ENCODE data around the gene MOB1B. TPM values are rescaled to one million over a fixed set of nuclear protein-coding genes. Genes with fewer than 3 reads are reported as not detected.
"Not testable (repeated sequence)": the region's sequence is repeated elsewhere in the genome, so short reads cannot be mapped to it uniquely, and the experiment has no call there.

Gene MOB1B
- total and polyA plus RNA-seq, 2 of the 13 experiments (the other 11 are each of a cell fraction or from before 2014, with no cell fraction given), result 3.9 to 4.0 TPM

DNA sequence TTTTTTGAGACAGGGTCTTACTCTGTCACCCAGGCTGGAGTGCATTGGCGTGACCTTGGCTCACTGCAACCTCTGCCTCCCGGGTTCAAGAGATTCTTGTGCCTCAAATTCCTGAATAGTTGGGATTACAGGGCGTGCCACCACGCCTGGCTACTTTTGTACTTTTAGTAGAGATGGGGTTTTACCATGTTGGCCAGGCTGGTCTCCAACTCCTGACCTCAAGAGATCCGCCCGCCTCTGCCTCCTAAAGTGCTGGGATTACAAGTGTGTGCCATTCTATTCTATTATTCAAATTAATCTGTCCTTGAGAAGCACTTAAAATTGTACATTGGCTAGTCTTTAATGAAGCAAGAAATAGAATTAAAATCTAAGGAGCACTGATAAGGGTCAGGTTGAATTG, 3.6 kb upstream of the MOB1B start:
- H3K9ac ChIP-seq (ENCODE audit: insufficient read depth, low read depth, low read length); H3K27ac ChIP-seq (ENCODE audit: extremely low read length, insufficient read depth, low read length); CTCF ChIA-PET (ENCODE audit: low intra/inter-chr PET ratio, low total read pairs); H3K4me2 ChIP-seq (ENCODE audit: low read depth, low read length); in situ Hi-C loops (cut with HindIII; ENCODE audit: extremely low pct_ligation_motif_present, low pct_unique_long_range_greater_than_20kb); H4K20me1 ChIP-seq (ENCODE audit: insufficient read depth, low read length); BruUV-seq (replicated peaks); DNase-seq (ENCODE audit: low spot score); H3K36me3 ChIP-seq (replicated peaks in 1 of 2; ENCODE audit: control insufficient read depth in 1 of 2, insufficient read depth in 2 of 2, low read length in 2 of 2); H3K27me3 ChIP-seq (ENCODE audit: control insufficient read depth in 1 of 2, insufficient read depth in 2 of 2, low read length in 2 of 2); ATAC-seq; intact Hi-C loops (cut with micrococcal nuclease; ENCODE audit: unreplicated experiment); H3K4me3 ChIP-seq (replicated peaks in 1 of 3; ENCODE audit: insufficient read depth in 1 of 3, low read depth in 2 of 3, low read length in 3 of 3); H3K9me3 ChIP-seq (ENCODE audit: low read length); POLR2A ChIA-PET; H2AFZ ChIP-seq (ENCODE audit: low read length); FAIRE-seq: not testable (repeated sequence)
- H3K79me2 ChIP-seq (ENCODE audit: insufficient read depth, low read length), result peaks cover 10% of the 10 kb centered on the region
- peaks cover 22% of the 10 kb centered on the region for H3K4me1 ChIP-seq (ENCODE audit: insufficient read depth, low read length)
- 70% methylated on average over 6 of the region's 6 CpGs for WGBS (ENCODE audit: low lambda C conversion rate)

DNA sequence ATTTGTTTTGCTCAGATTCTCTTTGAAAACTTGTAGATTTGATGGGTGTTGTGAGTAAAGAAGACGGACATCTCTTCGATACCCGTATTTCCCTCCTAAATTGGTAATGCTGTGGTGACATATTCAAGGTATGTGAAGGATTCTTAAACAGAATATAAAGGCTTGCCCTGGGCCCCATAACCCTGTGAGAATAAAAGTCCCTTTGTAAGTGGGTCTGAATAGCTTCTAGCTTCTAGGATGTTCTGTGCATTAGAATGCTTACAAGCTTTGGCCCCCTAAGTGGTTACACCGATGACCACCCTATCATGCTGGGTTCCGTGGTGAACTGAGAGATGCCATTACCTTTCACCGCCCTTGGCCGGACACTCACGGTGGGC, 574 bp upstream of the MOB1B start:
- H3K4me2 ChIP-seq (ENCODE audit: low read depth, low read length), result peak overlapping the region; percentile 79
- no peaks in the 10 kb centered on the region for H4K20me1 ChIP-seq (ENCODE audit: insufficient read depth, low read length)
- 0% methylated on average over 6 of the region's 8 CpGs for WGBS (ENCODE audit: low lambda C conversion rate)
- H3K79me2 ChIP-seq (ENCODE audit: insufficient read depth, low read length), result peaks cover 14% of the 10 kb centered on the region
- in situ Hi-C loops (cut with HindIII; ENCODE audit: extremely low pct_ligation_motif_present, low pct_unique_long_range_greater_than_20kb) (no loop called here), intact Hi-C loops (cut with micrococcal nuclease; ENCODE audit: unreplicated experiment) (loop anchor here (5.0 to 10.0 kb wide), 3 partner anchors 64 to 247 kb away; partner anchors contain the start of genes GRSF1 and UTP3)
- peak overlapping the region; percentile 90 to 97 (median 94) for H3K4me3 ChIP-seq (replicated peaks in 1 of 3; ENCODE audit: insufficient read depth in 1 of 3, low read depth in 2 of 3, low read length in 3 of 3)
- H3K27me3 ChIP-seq (ENCODE audit: control insufficient read depth in 1 of 2, insufficient read depth in 2 of 2, low read length in 2 of 2), result no peaks in the 10 kb centered on the region; a peak in 1 of 5 replicates
- peaks cover 2 to 6% of the 10 kb centered on the region in 2 experiments; a peak in 2 of 5 replicates for H3K36me3 ChIP-seq (replicated peaks in 1 of 2; ENCODE audit: control insufficient read depth in 1 of 2, insufficient read depth in 2 of 2, low read length in 2 of 2)
- ChIA-PET POLR2A (interaction anchor here (0.8 to 2.0 kb wide), 6 partner anchors 15 to 112 kb away, joined by 3 to 11 read pairs (median 7); partner anchors contain the start of genes DCK and GRSF1), CTCF (ENCODE audit: low intra/inter-chr PET ratio, low total read pairs) (no interaction called here)
- H2AFZ ChIP-seq (ENCODE audit: low read length), result peak overlapping the region; percentile 73
- no peak for FAIRE-seq
- BruUV-seq (replicated peaks), result TSS peak; percentile 98
- H3K27ac ChIP-seq (ENCODE audit: extremely low read length, insufficient read depth, low read length), result peak overlapping the region; percentile 70
- ATAC-seq, result no peak
- peaks cover 19% of the 10 kb centered on the region for H3K4me1 ChIP-seq (ENCODE audit: insufficient read depth, low read length)
- peak overlapping the region; percentile 77 for H3K9ac ChIP-seq (ENCODE audit: insufficient read depth, low read depth, low read length)
- DNase-seq (ENCODE audit: low spot score), result peak; percentile 17
- H3K9me3 ChIP-seq (ENCODE audit: low read length), result no peaks in the 10 kb centered on the region
- no peak for TF ChIP-seq ZNF24 (IDR thresholded peaks at IDR 0.05)
- TF ChIP-seq ZFP1 (CRISPR knock-in tag; IDR thresholded peaks at IDR 0.05), result no peak
- no peak for TF ChIP-seq SETDB1 (CRISPR knock-in tag; IDR thresholded peaks at IDR 0.05; ENCODE audit: borderline replicate concordance)
- 0 out of 2 replicates have a peak, but pooled peaks have one; percentile 7 for TF ChIP-seq ISL2 (CRISPR knock-in tag; IDR thresholded peaks at IDR 0.05)
- no peak for TF ChIP-seq SUZ12 (IDR thresholded peaks at IDR 0.05; ENCODE audit: low read depth, low read length)
- TF ChIP-seq, protein P1, sequence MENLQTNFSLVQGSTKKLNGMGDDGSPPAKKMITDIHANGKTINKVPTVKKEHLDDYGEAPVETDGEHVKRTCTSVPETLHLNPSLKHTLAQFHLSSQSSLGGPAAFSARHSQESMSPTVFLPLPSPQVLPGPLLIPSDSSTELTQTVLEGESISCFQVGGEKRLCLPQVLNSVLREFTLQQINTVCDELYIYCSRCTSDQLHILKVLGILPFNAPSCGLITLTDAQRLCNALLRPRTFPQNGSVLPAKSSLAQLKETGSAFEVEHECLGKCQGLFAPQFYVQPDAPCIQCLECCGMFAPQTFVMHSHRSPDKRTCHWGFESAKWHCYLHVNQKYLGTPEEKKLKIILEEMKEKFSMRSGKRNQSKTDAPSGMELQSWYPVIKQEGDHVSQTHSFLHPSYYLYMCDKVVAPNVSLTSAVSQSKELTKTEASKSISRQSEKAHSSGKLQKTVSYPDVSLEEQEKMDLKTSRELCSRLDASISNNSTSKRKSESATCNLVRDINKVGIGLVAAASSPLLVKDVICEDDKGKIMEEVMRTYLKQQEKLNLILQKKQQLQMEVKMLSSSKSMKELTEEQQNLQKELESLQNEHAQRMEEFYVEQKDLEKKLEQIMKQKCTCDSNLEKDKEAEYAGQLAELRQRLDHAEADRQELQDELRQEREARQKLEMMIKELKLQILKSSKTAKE (CRISPR knock-in tag; IDR thresholded peaks at IDR 0.05; ENCODE audit: borderline replicate concordance), result no peak
- TF ChIP-seq ZBTB42 (CRISPR knock-in tag; IDR thresholded peaks at IDR 0.05), result no peak
- TF ChIP-seq ZNF747 (CRISPR knock-in tag; IDR thresholded peaks at IDR 0.05; ENCODE audit: borderline replicate concordance), result no peak
- no peak for TF ChIP-seq ZNF232 (CRISPR knock-in tag; IDR thresholded peaks at IDR 0.05; ENCODE audit: borderline replicate concordance)
- TF ChIP-seq, protein P2, sequence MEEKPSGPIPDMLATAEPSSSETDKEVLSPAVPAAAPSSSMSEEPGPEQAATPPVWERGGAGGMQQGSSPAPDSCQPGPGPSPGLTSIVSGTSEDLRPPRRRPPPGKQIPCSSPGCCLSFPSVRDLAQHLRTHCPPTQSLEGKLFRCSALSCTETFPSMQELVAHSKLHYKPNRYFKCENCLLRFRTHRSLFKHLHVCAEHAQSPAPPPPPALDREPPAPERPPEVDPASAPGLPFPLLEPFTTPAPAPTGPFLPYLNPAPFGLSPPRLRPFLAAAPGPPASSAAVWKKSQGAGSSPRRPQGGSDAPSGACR (CRISPR knock-in tag; IDR thresholded peaks at IDR 0.05), result 0 out of 2 replicates have a peak, but pooled peaks have one; percentile 21
- TF ChIP-seq SP4 (CRISPR knock-in tag; IDR thresholded peaks at IDR 0.05), result no peak
- no peak for TF ChIP-seq MTA1 (CRISPR knock-in tag; IDR thresholded peaks at IDR 0.05; ENCODE audit: borderline replicate concordance)
